Progenitor cell of endocrine pancreas (in vitro differentiated cells): ENCODE measurements around the gene STRN3. TPM values are rescaled to one million over a fixed set of nuclear protein-coding genes. Genes with fewer than 3 reads are reported as not detected.

Experiments used
- DNase-seq: peaks from one replicate; pipeline ENCODE4 v3.0.0; 2021; ENCODE audit warnings: low spot score; ENCODE audit not compliant: unreplicated experiment
- H3K27ac Mint-ChIP-seq: 2 replicates; pipeline ENCODE4 v1.8.0; 2021; ENCODE audit warnings: mild to moderate bottlenecking, moderate library complexity, mixed read lengths
- H3K27me3 Mint-ChIP-seq: 2 replicates; pipeline ENCODE4 v1.8.0; 2021; ENCODE audit warnings: mixed read lengths
- H3K36me3 Mint-ChIP-seq: 2 replicates; pipeline ENCODE4 v1.8.0; 2022; ENCODE audit warnings: mixed read lengths; ENCODE audit not compliant: insufficient read depth
- H3K4me1 Mint-ChIP-seq: 2 replicates; pipeline ENCODE4 v1.8.0; 2021; ENCODE audit warnings: low read depth, mixed read lengths
- H3K4me3 Mint-ChIP-seq: 2 replicates; pipeline ENCODE4 v1.8.0; 2021; ENCODE audit warnings: low read depth, mild to moderate bottlenecking, moderate library complexity, mixed read lengths
- H3K9me3 Mint-ChIP-seq: 2 replicates; pipeline ENCODE4 v1.8.0; 2021; ENCODE audit warnings: low read depth, mixed read lengths
- CTCF ChIP-seq: fragments of 200-600 bp; sonication (generic); IDR thresholded peaks from one replicate; pipeline ENCODE4 v1.5.0; 2021; ENCODE audit warnings: antibody characterized with exemption, mild to moderate bottlenecking; ENCODE audit not compliant: unreplicated experiment
- microRNA-seq: library from miRNA; unstranded; fragments of <30 nt; microRNA quantifications from one replicate; pipeline ENCODE4 v1.1.0, GENCODE V29; 2020; ENCODE audit warnings: borderline number of aligned reads; ENCODE audit not compliant: unreplicated experiment
- total RNA-seq: library from RNA; stranded (reverse); gene quantifications from 2 replicates; pipeline ENCODE4 v1.2.1, GENCODE V29; 2021

STRN3 gene
- total RNA-seq, 1 donor from 2014 or later: 46.7 TPM

- Mint-ChIP-seq H3K4me1 (no peaks in the 10 kb centered on the region), H3K27ac (no peak overlapping the region)
- no peak for TF ChIP-seq CTCF
Measured at GRCh38 chr14:30854492-30854891, 171.7 kb downstream of the STRN3 start.

GRCh38 chr14:30853946-30854345 lies 172.2 kb downstream of the STRN3 start:
- H3K9me3 Mint-ChIP-seq: peaks cover 3% of the 10 kb centered on the region
- no peaks in the 10 kb centered on the region for H3K4me1 Mint-ChIP-seq
- TF ChIP-seq CTCF: no peak
- no peak for DNase-seq
- no peaks in the 10 kb centered on the region for H3K27me3 Mint-ChIP-seq
- H3K4me3 Mint-ChIP-seq: no peak overlapping the region
- H3K36me3 Mint-ChIP-seq: no peaks in the 10 kb centered on the region
- H3K27ac Mint-ChIP-seq: no peak overlapping the region

More at GRCh38 chr14:30854492-30854891, 171.7 kb downstream of the STRN3 start:
- DNase-seq: no peak
- Mint-ChIP-seq H3K36me3 (no peaks in the 10 kb centered on the region), H3K9me3 (peaks cover 3% of the 10 kb centered on the region), H3K27me3 (no peaks in the 10 kb centered on the region), H3K4me3 (no peak overlapping the region)

- H3K9me3 Mint-ChIP-seq: no peaks in the 10 kb centered on the region
- H3K27me3 Mint-ChIP-seq: no peaks in the 10 kb centered on the region
- no peak overlapping the region for H3K4me3 Mint-ChIP-seq
- H3K4me1 Mint-ChIP-seq: no peaks in the 10 kb centered on the region
- DNase-seq: no peak
- no peak for TF ChIP-seq CTCF
- H3K36me3 Mint-ChIP-seq: no peaks in the 10 kb centered on the region
- H3K27ac Mint-ChIP-seq: no peak overlapping the region
Measured at GRCh38 chr14:30849983-30850382, 176.2 kb downstream of the STRN3 start.

- Mint-ChIP-seq H3K36me3 (no peaks in the 10 kb centered on the region), H3K4me1 (no peaks in the 10 kb centered on the region), H3K27ac (no peak overlapping the region), H3K27me3 (no peaks in the 10 kb centered on the region), H3K4me3 (no peak overlapping the region), H3K9me3 (no peaks in the 10 kb centered on the region)
- no peak for TF ChIP-seq CTCF
- DNase-seq: no peak
Measured at GRCh38 chr14:30849354-30849753, 176.8 kb downstream of the STRN3 start.

- H3K27ac Mint-ChIP-seq: no peak overlapping the region
- H3K4me3 Mint-ChIP-seq: no peak overlapping the region
- no peaks in the 10 kb centered on the region for H3K4me1 Mint-ChIP-seq
- DNase-seq: no peak
- H3K27me3 Mint-ChIP-seq: no peaks in the 10 kb centered on the region
- no peaks in the 10 kb centered on the region for H3K36me3 Mint-ChIP-seq
- H3K9me3 Mint-ChIP-seq: no peaks in the 10 kb centered on the region
- no peak for TF ChIP-seq CTCF
Measured at GRCh38 chr14:30848449-30849240, 177.5 kb downstream of the STRN3 start.

Small RNA genes within 50 kb of the gene (microRNA-seq; reads per million reads assigned to microRNA genes)
- 37.6 reads per million, percentile 41 among the genes with 10 or more reads in this experiment for gene MIR624

Other genes with a start within 250 kb of the STRN3 start
- 26.9 and 32.5 TPM in 2 replicates for gene COCH, start 151.8 kb downstream of the STRN3 start, total RNA-seq
- gene AP4S1, start 730 bp downstream of the STRN3 start, total RNA-seq: 12.0 and 12.9 TPM in 2 replicates
- 154 and 163 TPM in 2 replicates for gene HECTD1, start 181.4 kb upstream of the STRN3 start, total RNA-seq